ENCODE results near the gene LIN52. TPM values are rescaled to one million over a fixed set of nuclear protein-coding genes. Genes with fewer than 3 reads are reported as not detected.

LIN52 gene
- total and polyA plus RNA-seq, 2 donors (not counting 3 experiments of a cell fraction or from before 2014, with no cell fraction given) = 6.6 to 9.7 TPM

GRCh38 chr14:74155749-74156148 is 71.0 kb downstream of the LIN52 start:
- Histone ChIP-seq H3K9me3 (replicated peaks; ENCODE audit: control insufficient read depth, insufficient read depth, low read length) (no peaks in the 10 kb centered on the region), H2AFZ (ENCODE audit: low read depth, low read length) (no peak overlapping the region), H3K36me3 (ENCODE audit: control insufficient read depth in 2 of 2, extremely low read depth in 1 of 2, insufficient read depth in 2 of 2, low read length in 2 of 2) (no peaks in the 10 kb centered on the region), H3K9ac (replicated peaks; ENCODE audit: extremely low read depth, insufficient read depth, low read length) (no peak overlapping the region), H3K4me3 (replicated peaks in 1 of 3; ENCODE audit: insufficient read depth in 1 of 3, low read depth in 1 of 3, low read length in 3 of 3) (no peak overlapping the region), H3K4me2 (ENCODE audit: insufficient read depth, low read length) (no peak overlapping the region), H4K20me1 (replicated peaks; ENCODE audit: control insufficient read depth, extremely low read depth, insufficient read depth, low read length) (no peaks in the 10 kb centered on the region), H3K79me2 (ENCODE audit: control insufficient read depth, insufficient read depth, low read length) (no peaks in the 10 kb centered on the region), H3K27ac (ENCODE audit: insufficient read depth, low read depth, low read length) (no peak overlapping the region), H3K9me1 (replicated peaks; ENCODE audit: control insufficient read depth, extremely low read depth, insufficient read depth, low read length) (no peaks in the 10 kb centered on the region), H3K4me1 (ENCODE audit: control insufficient read depth, extremely low read depth, insufficient read depth, low read length) (no peaks in the 10 kb centered on the region), H3K27me3 (ENCODE audit: control insufficient read depth in 2 of 2, insufficient read depth in 2 of 2, low read length in 2 of 2) (no peaks in the 10 kb centered on the region)
- POLR2A ChIA-PET = no interaction called here
- dilution Hi-C loops (cut with MboI; ENCODE audit: extremely low pct_ligation_motif_present, low sequenced_read_pairs) = no loop called here
- DNase-seq (ENCODE audit: low read depth, low spot score) = no peak
- intact Hi-C loops (cut with micrococcal nuclease) = no loop called here
- CTCF ChIA-PET = no interaction called here
- no peak for TF ChIP-seq CTCF (IDR thresholded peaks at IDR 0.05; ENCODE audit: extremely low read depth in 1 of 2, insufficient read depth in 1 of 2, low read depth in 1 of 2, low read length in 2 of 2)
- TF ChIP-seq MYC (IDR thresholded peaks at IDR 0.05; ENCODE audit: low read depth, low read length) = no peak
- TF ChIP-seq FOS (IDR thresholded peaks at IDR 0.05; ENCODE audit: borderline replicate concordance, insufficient read depth, low read length) = no peak
- BruUV-seq (replicated peaks) = no TSS peak
- FAIRE-seq = no peak

DNA sequence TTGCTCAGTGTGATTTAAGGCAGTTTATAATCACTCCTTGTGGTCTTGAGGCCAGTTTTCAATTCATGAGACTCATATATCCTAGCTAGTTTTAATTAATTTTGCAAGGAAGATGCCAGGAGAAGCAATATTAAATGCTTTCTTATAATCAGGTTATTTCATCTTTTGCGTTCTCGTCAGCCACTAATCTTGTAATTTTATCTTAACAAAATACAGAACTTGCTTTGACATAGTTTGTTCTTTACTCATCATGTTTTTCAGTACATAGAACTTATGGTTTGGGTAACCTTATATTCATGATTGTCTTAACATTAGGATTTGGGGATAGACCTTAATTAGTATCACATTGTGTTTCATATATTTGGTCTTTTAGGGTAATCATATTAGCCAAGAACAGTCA is 76.0 kb downstream of the LIN52 start:
- intact Hi-C loops (cut with micrococcal nuclease) (no loop called here), dilution Hi-C loops (cut with MboI; ENCODE audit: extremely low pct_ligation_motif_present, low sequenced_read_pairs) (no loop called here)
- H3K79me2 ChIP-seq (ENCODE audit: control insufficient read depth, insufficient read depth, low read length) = no peaks in the 10 kb centered on the region
- no peaks in the 10 kb centered on the region for H3K4me1 ChIP-seq (ENCODE audit: control insufficient read depth, extremely low read depth, insufficient read depth, low read length)
- H3K36me3 ChIP-seq (ENCODE audit: control insufficient read depth in 2 of 2, extremely low read depth in 1 of 2, insufficient read depth in 2 of 2, low read length in 2 of 2) = no peaks in the 10 kb centered on the region
- no peak for TF ChIP-seq MYC (IDR thresholded peaks at IDR 0.05; ENCODE audit: low read depth, low read length)
- no peak for TF ChIP-seq POLR2A (IDR thresholded peaks at IDR 0.05; ENCODE audit: low read depth, low read length)
- no peak for TF ChIP-seq CTCF (IDR thresholded peaks at IDR 0.05; ENCODE audit: extremely low read depth in 1 of 2, insufficient read depth in 1 of 2, low read depth in 1 of 2, low read length in 2 of 2)
- no peak for TF ChIP-seq MAX (IDR thresholded peaks at IDR 0.05; ENCODE audit: insufficient read depth, insufficient read length)
- no peak for TF ChIP-seq FOS (IDR thresholded peaks at IDR 0.05; ENCODE audit: borderline replicate concordance, insufficient read depth, low read length)
- no peak for TF ChIP-seq POLR2AphosphoS5 (IDR thresholded peaks at IDR 0.05; ENCODE audit: insufficient read depth, low read depth, low read length)
- TF ChIP-seq GATA2 (IDR thresholded peaks at IDR 0.05; ENCODE audit: insufficient read depth, insufficient read length, low read depth, low read length) = no peak
- no peak for TF ChIP-seq JUN (IDR thresholded peaks at IDR 0.05; ENCODE audit: borderline replicate concordance, insufficient read depth, insufficient read length, low read depth)
- TF ChIP-seq EZH2 (IDR thresholded peaks at IDR 0.05; ENCODE audit: borderline replicate concordance, low read depth, low read length, severe bottlenecking) = no peak
- no peak for FAIRE-seq
- no peak overlapping the region for H3K9ac ChIP-seq (replicated peaks; ENCODE audit: extremely low read depth, insufficient read depth, low read length)
- H3K4me2 ChIP-seq (ENCODE audit: insufficient read depth, low read length) = no peak overlapping the region
- ChIA-PET CTCF (no interaction called here), POLR2A (no interaction called here)
- H3K9me1 ChIP-seq (replicated peaks; ENCODE audit: control insufficient read depth, extremely low read depth, insufficient read depth, low read length) = no peaks in the 10 kb centered on the region
- H3K27ac ChIP-seq (ENCODE audit: insufficient read depth, low read depth, low read length) = no peak overlapping the region
- H3K27me3 ChIP-seq (ENCODE audit: control insufficient read depth in 2 of 2, insufficient read depth in 2 of 2, low read length in 2 of 2) = no peaks in the 10 kb centered on the region
- no TSS peak for BruUV-seq (replicated peaks)
- H4K20me1 ChIP-seq (replicated peaks; ENCODE audit: control insufficient read depth, extremely low read depth, insufficient read depth, low read length) = no peaks in the 10 kb centered on the region
- H2AFZ ChIP-seq (ENCODE audit: low read depth, low read length) = no peak overlapping the region
- no peak overlapping the region for H3K4me3 ChIP-seq (replicated peaks in 1 of 3; ENCODE audit: insufficient read depth in 1 of 3, low read depth in 1 of 3, low read length in 3 of 3)
- H3K9me3 ChIP-seq (replicated peaks; ENCODE audit: control insufficient read depth, insufficient read depth, low read length) = no peaks in the 10 kb centered on the region
- no peak for DNase-seq (ENCODE audit: low read depth, low spot score)

All from endothelial cell of umbilical vein (primary cell).